Measurements from ENCODE around the gene POLR3K.
A peak's percentile ranks its signal among the peaks of the same experiment; 100 is the strongest.
"Not testable (repeated sequence)": the region's sequence is repeated elsewhere in the genome, so short reads cannot be mapped to it uniquely, and the experiment has no call there.

POLR3K gene

DNA sequence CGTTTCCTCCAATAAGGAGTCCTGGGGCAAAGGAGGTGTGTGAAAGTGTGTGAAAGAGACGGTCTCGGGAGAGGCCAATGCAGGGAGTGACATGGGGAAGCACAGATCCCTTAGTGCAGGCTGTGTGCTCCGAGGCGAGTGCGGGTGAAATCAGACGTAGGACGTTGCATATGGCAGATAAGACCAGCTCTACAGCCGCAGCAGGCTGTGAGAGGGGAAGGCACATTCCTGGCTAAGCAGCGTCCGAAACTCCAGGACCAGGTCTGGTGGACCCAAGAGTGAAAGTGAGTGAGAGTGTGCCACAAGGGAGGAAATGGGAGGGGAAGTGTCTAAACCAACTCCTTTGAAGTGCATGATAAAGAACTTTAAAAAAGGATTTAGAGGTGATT, 11.3 kb downstream of the POLR3K start:
- DNase-seq = no peak

DNA sequence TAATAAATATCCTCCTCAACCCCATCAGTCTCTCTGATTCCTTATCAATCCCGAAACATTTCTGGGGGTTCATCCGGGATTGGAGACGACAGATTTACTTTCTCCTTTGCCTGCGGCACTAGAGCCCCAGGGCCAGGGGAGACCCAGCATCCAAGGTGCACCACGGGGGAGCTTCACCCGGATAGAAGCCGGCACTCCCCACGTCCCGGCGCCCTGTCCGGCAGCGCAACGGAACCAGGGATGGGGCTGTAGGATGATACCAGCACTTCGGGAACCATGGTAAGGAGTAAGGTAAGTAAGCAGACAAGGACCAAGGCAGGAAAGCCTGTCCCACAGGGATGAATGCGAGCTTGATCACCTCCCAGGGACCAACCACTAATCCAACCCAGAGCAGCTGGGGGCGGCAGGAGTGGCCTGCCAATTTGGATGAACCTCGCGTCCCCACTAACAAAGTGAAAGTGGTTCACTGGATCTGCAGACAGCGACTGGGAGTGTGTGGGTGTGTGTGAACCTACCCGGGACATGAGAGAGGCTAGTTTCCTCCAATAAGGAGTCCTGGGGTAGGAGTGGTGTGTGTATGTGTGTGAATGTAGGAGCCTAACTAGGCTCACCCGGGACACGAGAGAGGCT, 11.9 kb downstream of the POLR3K start:
- peak in 1 of 2 experiments; percentile 20 for DNase-seq

DNA sequence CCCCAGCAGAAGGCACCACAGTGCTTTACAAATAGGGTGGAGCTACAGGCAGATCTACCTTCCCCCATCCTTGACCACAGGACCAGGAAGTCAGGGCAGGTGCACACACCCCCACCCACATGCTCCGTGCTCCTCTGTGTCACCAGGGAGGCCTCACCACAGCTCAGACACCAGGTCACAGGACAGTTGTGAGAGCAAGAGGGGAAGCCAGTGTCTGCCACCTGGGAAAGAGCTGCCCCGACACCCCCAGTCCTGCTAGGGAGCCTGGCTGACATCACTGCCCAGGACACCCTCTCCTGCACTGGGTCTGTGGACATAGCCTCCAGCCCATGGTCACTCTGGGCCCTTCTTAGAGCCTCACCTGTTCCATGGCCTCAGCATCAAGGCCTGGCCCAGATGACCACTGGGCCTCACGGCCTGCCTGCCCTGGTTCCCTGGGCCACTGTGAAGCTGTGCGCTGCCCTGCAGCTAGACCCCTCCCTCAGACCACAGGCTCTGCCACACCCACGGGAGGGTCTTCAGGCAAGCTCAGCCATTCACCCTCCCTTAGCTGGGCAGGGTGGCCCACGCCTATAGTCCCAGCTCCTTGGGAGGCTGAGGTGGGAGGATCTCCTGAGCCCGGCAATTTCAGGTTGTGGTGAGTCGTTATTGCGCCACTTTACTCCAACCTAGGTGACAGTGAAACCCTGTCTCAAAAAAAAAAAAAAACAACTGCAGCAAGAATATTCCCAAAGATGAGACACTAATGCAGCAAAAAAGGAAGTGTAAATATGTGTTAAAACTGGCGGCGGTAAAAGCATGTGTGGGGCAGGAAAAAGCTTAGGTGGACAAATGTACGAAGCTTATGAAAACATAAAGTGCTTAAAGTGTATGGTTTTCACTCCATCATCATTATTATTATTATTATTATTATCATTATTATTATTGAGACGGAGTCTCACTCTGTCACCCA, 14.2 kb downstream of the POLR3K start:
- DNase-seq = peak; percentile 47 to 56

GRCh38 chr16:38206-38605, 15.2 kb downstream of the POLR3K start:
- DNase-seq = not testable (repeated sequence)

GRCh38 chr16:37511-37910, 15.9 kb downstream of the POLR3K start:
- peak; percentile 7 to 14 for DNase-seq

DNA sequence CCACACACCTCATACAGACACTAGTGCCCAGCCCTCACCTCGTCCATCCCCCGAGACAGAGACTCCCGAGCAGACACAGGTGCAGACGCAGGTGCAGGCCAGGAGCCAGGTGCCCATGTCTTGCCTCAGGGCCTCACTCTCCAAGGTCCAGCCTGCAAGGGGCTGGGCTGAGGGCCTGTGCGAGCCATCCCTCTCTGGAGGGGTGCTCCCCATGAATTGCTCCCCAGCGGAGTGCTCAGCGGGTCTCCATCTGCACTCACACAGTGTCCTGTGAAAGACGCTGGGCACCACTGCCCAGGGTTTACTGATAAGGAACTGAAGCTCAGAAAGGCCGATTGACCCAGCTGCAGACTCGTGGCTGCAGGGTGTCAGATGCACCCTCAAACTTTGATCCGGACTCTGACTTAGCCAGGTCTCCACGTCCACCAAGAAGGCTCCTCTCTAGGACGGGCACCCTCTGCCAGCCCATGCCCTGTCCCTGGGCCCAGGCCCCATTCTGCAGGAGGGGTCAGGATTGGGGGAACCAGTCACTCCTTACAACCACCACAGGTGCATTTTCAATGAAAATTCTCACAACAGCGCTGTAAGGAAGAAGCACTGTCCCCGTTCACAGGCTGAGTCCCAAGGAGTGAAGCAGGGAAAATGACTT, 16.9 kb downstream of the POLR3K start:
- DNase-seq = peak; percentile 14 to 15

DNA sequence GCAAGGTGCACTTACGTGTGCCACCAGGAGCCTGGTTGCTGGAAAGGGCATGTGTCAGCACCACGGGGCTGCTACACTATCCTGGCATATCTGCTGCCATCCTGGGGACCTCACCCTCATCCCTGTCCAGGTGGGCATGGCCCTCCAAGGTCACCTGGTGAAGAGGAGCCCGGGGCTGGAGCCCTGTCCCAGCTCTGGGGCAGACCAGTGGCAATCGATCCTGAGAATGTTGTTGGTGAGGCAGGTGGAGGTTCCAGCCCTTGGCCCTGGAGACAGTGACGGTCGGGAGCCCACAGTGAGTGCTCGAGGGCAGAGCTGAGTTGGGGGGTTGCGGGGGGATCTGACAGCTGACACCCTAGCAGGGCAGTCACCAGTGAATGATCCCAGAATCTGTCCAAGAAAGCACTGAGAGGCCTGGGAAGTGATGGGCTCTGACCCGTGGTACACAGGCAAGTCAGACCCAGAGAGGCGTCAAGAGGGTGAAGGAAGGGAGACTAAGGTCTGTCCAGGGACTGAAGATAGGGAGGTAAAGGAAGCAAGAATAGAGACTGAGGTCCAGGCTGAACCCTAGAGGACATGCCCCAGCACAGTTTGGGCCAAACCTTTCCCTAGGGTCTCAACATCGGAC, 17.6 kb downstream of the POLR3K start:
- peak in 1 of 2 experiments; percentile 14 for DNase-seq

DNA sequence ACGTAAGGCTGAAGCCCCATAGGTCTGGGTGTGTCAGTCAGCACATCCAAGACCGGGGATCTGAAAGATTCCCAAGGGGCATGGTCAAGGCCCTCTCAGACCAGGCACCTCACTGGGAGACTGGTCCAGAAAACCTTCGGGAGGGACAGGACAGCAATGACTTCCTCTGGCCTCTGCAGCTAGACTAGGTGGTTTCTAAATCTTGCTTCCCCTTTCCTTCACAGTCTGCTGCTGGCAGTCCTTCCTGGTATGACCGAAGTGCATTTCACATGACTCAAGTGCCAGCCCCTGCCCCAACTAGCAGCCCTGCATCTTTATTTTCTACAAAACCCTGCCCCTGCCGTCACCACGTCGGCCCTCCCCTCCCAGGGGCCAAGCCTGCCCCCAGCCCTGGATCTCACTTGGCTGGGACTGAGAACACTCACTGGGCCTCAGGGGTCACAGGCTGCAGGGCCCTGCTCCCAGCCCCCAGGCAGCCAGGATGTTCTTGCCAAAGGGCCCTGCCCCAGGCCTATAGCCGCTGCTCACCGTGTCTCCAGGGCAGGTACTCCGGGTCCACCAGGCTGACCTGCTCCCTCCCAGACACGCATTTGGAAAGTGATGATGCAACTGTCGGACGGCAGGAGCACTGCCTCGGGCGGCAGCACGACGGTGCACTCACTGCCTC, 18.3 kb downstream of the POLR3K start:
- peak in 1 of 2 experiments; percentile 15 for DNase-seq

- peak in 1 of 2 experiments; percentile 17 for DNase-seq
Observed at GRCh38 chr16:34648-34987, 18.8 kb downstream of the POLR3K start.

GRCh38 chr16:33877-34647, 19.3 kb downstream of the POLR3K start:
- DNase-seq = peak in 1 of 2 experiments; percentile 12

- DNase-seq = peak in 1 of 2 experiments; percentile 2
Observed at GRCh38 chr16:33154-33876, 20.1 kb downstream of the POLR3K start.

GRCh38 chr16:30627-31026, 22.8 kb downstream of the POLR3K start:
- DNase-seq = peak in 1 of 2 experiments; percentile 6

DNA sequence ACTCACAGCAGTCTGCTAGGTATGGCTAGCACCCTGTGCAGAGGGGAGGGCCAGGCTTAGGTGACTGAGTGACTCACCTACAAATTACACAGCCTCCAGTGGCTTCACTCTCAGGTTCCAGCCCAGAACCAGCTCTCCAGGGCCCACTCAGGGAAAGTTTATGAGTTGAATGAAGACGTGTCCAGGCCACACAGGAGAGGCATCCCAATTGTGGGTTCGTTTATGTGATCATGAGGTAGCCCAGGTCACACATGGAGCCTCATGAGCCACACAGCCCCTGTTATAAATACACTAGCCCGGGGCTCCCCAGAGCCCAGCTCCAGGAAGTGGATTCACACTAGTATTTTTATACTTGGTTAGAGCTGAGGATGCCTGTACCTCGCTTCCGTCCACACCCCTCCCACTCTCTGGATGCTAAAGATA, 27.5 kb downstream of the POLR3K start:
- peak in 1 of 2 experiments; percentile 10 for DNase-seq

- peak in 1 of 2 experiments; percentile 10 for DNase-seq
Observed at GRCh38 chr16:24151-24550, 29.3 kb downstream of the POLR3K start.

- peak in 1 of 2 experiments; percentile 14 for DNase-seq
Observed at GRCh38 chr16:20886-21285, 32.5 kb downstream of the POLR3K start.

DNA sequence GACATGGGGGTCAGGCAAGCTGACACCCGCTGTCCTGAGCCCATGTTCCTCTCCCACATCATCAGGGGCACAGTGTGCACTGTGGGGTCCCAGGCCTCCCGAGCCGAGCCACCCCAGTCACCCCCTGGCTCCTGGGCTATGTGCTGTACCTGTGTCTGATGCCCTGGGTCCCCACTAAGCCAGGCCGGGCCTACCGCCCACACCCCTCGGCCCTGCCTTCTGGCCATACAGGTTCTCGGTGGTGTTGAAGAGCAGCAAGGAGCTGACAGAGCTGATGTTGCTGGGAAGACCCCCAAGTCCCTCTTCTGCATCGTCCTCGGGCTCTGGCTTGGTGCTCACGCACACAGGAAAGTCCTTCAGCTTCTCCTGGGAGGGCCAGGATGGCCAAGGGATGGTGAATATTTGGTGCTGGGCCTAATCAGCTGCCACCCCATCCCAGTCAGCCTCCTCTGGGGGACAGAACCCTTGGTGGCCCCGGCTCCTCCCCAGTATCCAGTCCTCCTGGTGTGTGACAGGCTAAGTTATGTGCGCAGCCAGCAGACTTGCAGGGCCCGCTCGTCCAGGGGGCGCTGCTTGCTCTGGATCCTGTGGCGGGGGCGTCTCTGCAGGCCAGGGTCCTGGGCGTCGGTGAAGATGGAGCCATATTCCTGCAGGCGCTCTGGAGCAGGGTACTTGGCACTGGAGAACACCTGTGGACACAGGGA, 36.2 kb downstream of the POLR3K start:
- DNase-seq = peak in 1 of 2 experiments; percentile 2

GRCh38 chr16:10772-11171, 42.6 kb downstream of the POLR3K start:
- peak; percentile 91 for DNase-seq

GRCh38 chr16:9903-10665, 43.3 kb downstream of the POLR3K start:
- DNase-seq = peak in 1 of 2 experiments; percentile 15
